Trophoblast cell (in vitro differentiated cells and primary cell): ENCODE results near the gene EPHA4.

Experiments
- DNase-seq, 2 donors: peaks; one replicate each; pipeline ENCODE4 v3.0.0-alpha.2; 2016
- H2AFZ ChIP-seq: 2 replicates; pipeline ENCODE4 v1.6.1; 2013; ENCODE audit warnings: low read length, moderate library complexity, mild to moderate bottlenecking; ENCODE audit not compliant: insufficient read depth, poor library complexity
- H2AK5ac ChIP-seq: 2 replicates; pipeline ENCODE4 v1.6.1; 2013; ENCODE audit warnings: mild to moderate bottlenecking, low read length
- H2BK120ac ChIP-seq: 2 replicates; pipeline ENCODE4 v1.6.1; 2013; ENCODE audit warnings: low read length, mild to moderate bottlenecking, moderate library complexity; ENCODE audit not compliant: insufficient read depth, poor library complexity
- H2BK12ac ChIP-seq: 2 replicates; pipeline ENCODE4 v1.6.1; 2013; ENCODE audit warnings: mild to moderate bottlenecking, low read length, moderate library complexity
- H2BK5ac ChIP-seq: 2 replicates; pipeline ENCODE4 v1.6.1; 2013; ENCODE audit warnings: low read length, low read depth, moderate library complexity, mild to moderate bottlenecking; ENCODE audit not compliant: poor library complexity
- H3K14ac ChIP-seq: 2 replicates; pipeline ENCODE4 v1.6.1; 2013; ENCODE audit warnings: mild to moderate bottlenecking, low read length
- H3K18ac ChIP-seq: 2 replicates; pipeline ENCODE4 v1.6.1; 2013; ENCODE audit warnings: mild to moderate bottlenecking, low read length
- H3K23ac ChIP-seq: 2 replicates; pipeline ENCODE4 v1.6.1; 2013; ENCODE audit warnings: low read length
- H3K27ac ChIP-seq: 2 replicates; pipeline ENCODE4 v1.5.1; 2013; ENCODE audit warnings: low read depth, mild to moderate bottlenecking, inconsistent platforms, low read length, moderate library complexity
- H3K27me3 ChIP-seq: 2 replicates; pipeline ENCODE4 v1.6.1; 2013; ENCODE audit warnings: inconsistent platforms, mild to moderate bottlenecking, low read length, moderate library complexity; ENCODE audit not compliant: insufficient read depth
- H3K36me3 ChIP-seq, 2 experiments: 1 replicate in 1 of 2; 2 replicates in 1 of 2; pipeline ENCODE4 v1.6.1; 2013; ENCODE audit warnings: low read length in 2 of 2, mild to moderate bottlenecking in 2 of 2, moderate library complexity in 1 of 2; ENCODE audit not compliant: insufficient read depth in 2 of 2, control insufficient read depth in 1 of 2
- H3K4ac ChIP-seq: 2 replicates; pipeline ENCODE4 v1.6.1; 2013; ENCODE audit warnings: low read depth, mild to moderate bottlenecking, low read length, moderate library complexity
- H3K4me1 ChIP-seq, 2 experiments: 1 replicate in 1 of 2; 2 replicates in 1 of 2; pipeline ENCODE4 v1.6.1; 2013; ENCODE audit warnings: low read length in 2 of 2, mild to moderate bottlenecking in 2 of 2, moderate library complexity in 1 of 2; ENCODE audit not compliant: insufficient read depth in 2 of 2, control insufficient read depth in 1 of 2
- H3K4me2 ChIP-seq: 2 replicates; pipeline ENCODE4 v1.6.1; 2013; ENCODE audit warnings: inconsistent platforms, mild to moderate bottlenecking, low read length, moderate library complexity
- H3K4me3 ChIP-seq: 2 replicates; pipeline ENCODE4 v1.5.1; 2013; ENCODE audit warnings: mild to moderate bottlenecking, low read depth, low read length, inconsistent platforms
- H3K79me1 ChIP-seq: one replicate; pipeline ENCODE4 v1.6.1; 2013; ENCODE audit warnings: low read length
- H3K79me2 ChIP-seq: 2 replicates; pipeline ENCODE4 v1.6.1; 2013; ENCODE audit warnings: low read length, mild to moderate bottlenecking; ENCODE audit not compliant: control insufficient read depth, insufficient read depth, poor library complexity
- H3K9ac ChIP-seq: 2 replicates; pipeline ENCODE4 v1.6.1; 2013; ENCODE audit warnings: mild to moderate bottlenecking, low read length
- H3K9me3 ChIP-seq: 2 replicates; pipeline ENCODE4 v1.6.1; 2013; ENCODE audit warnings: low read depth, mild to moderate bottlenecking, control low read depth, inconsistent platforms, low read length; ENCODE audit not compliant: insufficient read depth
- H4K12ac ChIP-seq: 2 replicates; pipeline ENCODE4 v1.6.1; 2013; ENCODE audit warnings: low read depth, mild to moderate bottlenecking, low read length, moderate library complexity
- H4K8ac ChIP-seq: 2 replicates; pipeline ENCODE4 v1.6.1; 2013; ENCODE audit warnings: low read depth, mild to moderate bottlenecking, low read length, moderate library complexity
- H4K91ac ChIP-seq: one replicate; pipeline ENCODE4 v1.6.1; 2013; ENCODE audit warnings: low read depth, mild to moderate bottlenecking, low read length, moderate library complexity
- WGBS: extraction: QIAGEN DNeasy Blood & Tissue Kit; methylation state at CpG from one replicate; pipeline ENCODE4 v1.1.7; 2013; ENCODE audit warnings: missing lambda C conversion rate; ENCODE audit not compliant: insufficient read length, insufficient coverage; ENCODE audit errors: extremely low coverage; 5-methylcytosine and 5-hydroxymethylcytosine counted together

The EPHA4 gene

GRCh38 chr2:221460136-221460535 is 112.0 kb downstream of the EPHA4 start:
- H3K79me2 ChIP-seq = no peaks in the 10 kb centered on the region
- no peaks in the 10 kb centered on the region for H3K4me1 ChIP-seq
- H2AK5ac ChIP-seq = no peak overlapping the region
- H3K18ac ChIP-seq = no peak overlapping the region
- no peak overlapping the region for H4K12ac ChIP-seq
- WGBS = no CpG with 5 or more reads among the region's 2 CpGs
- H3K4me2 ChIP-seq = no peak overlapping the region
- H3K79me1 ChIP-seq = no peaks in the 10 kb centered on the region
- no peak overlapping the region for H4K91ac ChIP-seq
- H3K27ac ChIP-seq = no peak overlapping the region
- H3K23ac ChIP-seq = no peak overlapping the region
- no peak overlapping the region for H3K9ac ChIP-seq
- H3K4me3 ChIP-seq = no peak overlapping the region
- no peak overlapping the region for H2AFZ ChIP-seq
- no peak overlapping the region for H2BK120ac ChIP-seq
- H2BK5ac ChIP-seq = no peak overlapping the region
- H3K14ac ChIP-seq = no peak overlapping the region
- H3K4ac ChIP-seq = no peak overlapping the region
- no peak overlapping the region for H4K8ac ChIP-seq
- no peaks in the 10 kb centered on the region for H3K9me3 ChIP-seq
- H3K27me3 ChIP-seq = no peaks in the 10 kb centered on the region
- H2BK12ac ChIP-seq = no peak overlapping the region
- DNase-seq = no peak
- peaks cover 2 to 4% of the 10 kb centered on the region in 2 experiments for H3K36me3 ChIP-seq

GRCh38 chr2:221458578-221458977 is 113.5 kb downstream of the EPHA4 start:
- Histone ChIP-seq H3K14ac (no peak overlapping the region), H3K36me3 (peaks cover 2 to 4% of the 10 kb centered on the region in 2 experiments), H4K12ac (no peak overlapping the region), H3K4me2 (no peak overlapping the region), H3K9ac (no peak overlapping the region), H3K27me3 (no peaks in the 10 kb centered on the region), H2BK12ac (no peak overlapping the region), H3K18ac (no peak overlapping the region), H3K9me3 (no peaks in the 10 kb centered on the region), H3K4me3 (no peak overlapping the region), H3K4ac (no peak overlapping the region), H3K79me1 (no peaks in the 10 kb centered on the region), H2BK120ac (no peak overlapping the region), H4K91ac (no peak overlapping the region), H2AK5ac (no peak overlapping the region), H4K8ac (no peak overlapping the region), H3K4me1 (no peaks in the 10 kb centered on the region), H2AFZ (no peak overlapping the region), H3K23ac (no peak overlapping the region), H3K79me2 (no peaks in the 10 kb centered on the region), H2BK5ac (no peak overlapping the region), H3K27ac (no peak overlapping the region)
- WGBS = no CpG with 5 or more reads among the region's 5 CpGs
- no peak for DNase-seq

GRCh38 chr2:221455214-221455613 is 116.9 kb downstream of the EPHA4 start:
- H3K9me3 ChIP-seq = no peaks in the 10 kb centered on the region
- H3K4me3 ChIP-seq = no peak overlapping the region
- no peak overlapping the region for H4K91ac ChIP-seq
- H2AK5ac ChIP-seq = no peak overlapping the region
- H2AFZ ChIP-seq = no peak overlapping the region
- no peak for DNase-seq
- no peaks in the 10 kb centered on the region for H3K27me3 ChIP-seq
- H3K4ac ChIP-seq = no peak overlapping the region
- no peak overlapping the region for H3K4me2 ChIP-seq
- H3K36me3 ChIP-seq = peaks cover 2 to 4% of the 10 kb centered on the region in 2 experiments
- no CpG with 5 or more reads among the region's 6 CpGs for WGBS
- no peak overlapping the region for H3K18ac ChIP-seq
- H2BK120ac ChIP-seq = no peak overlapping the region
- H3K23ac ChIP-seq = no peak overlapping the region
- H3K27ac ChIP-seq = no peak overlapping the region
- no peak overlapping the region for H4K8ac ChIP-seq
- H4K12ac ChIP-seq = no peak overlapping the region
- H3K79me1 ChIP-seq = no peaks in the 10 kb centered on the region
- H3K14ac ChIP-seq = no peak overlapping the region
- H3K4me1 ChIP-seq = no peaks in the 10 kb centered on the region
- no peak overlapping the region for H2BK5ac ChIP-seq
- no peak overlapping the region for H2BK12ac ChIP-seq
- no peak overlapping the region for H3K9ac ChIP-seq
- H3K79me2 ChIP-seq = no peaks in the 10 kb centered on the region

GRCh38 chr2:221454459-221455105 is 117.5 kb downstream of the EPHA4 start:
- no peak overlapping the region for H3K4me2 ChIP-seq
- H3K4ac ChIP-seq = no peak overlapping the region
- H2AK5ac ChIP-seq = no peak overlapping the region
- no peaks in the 10 kb centered on the region for H3K4me1 ChIP-seq
- H2BK120ac ChIP-seq = no peak overlapping the region
- no peak overlapping the region for H2BK5ac ChIP-seq
- H3K9me3 ChIP-seq = no peaks in the 10 kb centered on the region
- no peak overlapping the region for H4K12ac ChIP-seq
- no peaks in the 10 kb centered on the region for H3K79me1 ChIP-seq
- H3K36me3 ChIP-seq = peaks cover 2 to 4% of the 10 kb centered on the region in 2 experiments
- H2BK12ac ChIP-seq = no peak overlapping the region
- H3K27ac ChIP-seq = no peak overlapping the region
- no peak overlapping the region for H4K91ac ChIP-seq
- H3K79me2 ChIP-seq = no peaks in the 10 kb centered on the region
- H3K23ac ChIP-seq = no peak overlapping the region
- no peak overlapping the region for H2AFZ ChIP-seq
- no peak overlapping the region for H3K4me3 ChIP-seq
- no peak for DNase-seq
- WGBS = no CpG with 5 or more reads among the region's 3 CpGs
- H3K9ac ChIP-seq = no peak overlapping the region
- H3K27me3 ChIP-seq = no peaks in the 10 kb centered on the region
- H3K14ac ChIP-seq = no peak overlapping the region
- no peak overlapping the region for H4K8ac ChIP-seq
- H3K18ac ChIP-seq = no peak overlapping the region
